ENCODE data around the gene PAIP2.
"Not testable (repeated sequence)": the region's sequence is repeated elsewhere in the genome, so short reads cannot be mapped to it uniquely, and the experiment has no call there.

- not testable (repeated sequence) for TF ChIP-seq CTCF (IDR thresholded peaks at IDR 0.05 in 2 of 3, conservative IDR thresholded peaks at IDR 0.05 in 1 of 3; ENCODE audit: borderline replicate concordance in 1 of 3, insufficient read depth in 1 of 3, low read depth in 2 of 3, low read length in 2 of 3); SIN3A (IDR thresholded peaks at IDR 0.05; ENCODE audit: low read depth)
Observed at GRCh38 chr5:139310715-139311186, 30.9 kb upstream of the PAIP2 start.

Data from HCT116 (cell line).